Measurements from ENCODE around the gene SIM1.
"Not testable (repeated sequence)": the region's sequence is repeated elsewhere in the genome, so short reads cannot be mapped to it uniquely, and the experiment has no call there.

The SIM1 gene

GRCh38 chr6:100426744-100427338 lies 37.9 kb downstream of the SIM1 start:
- no peak for DNase-seq (ENCODE audit: low read depth)

DNA sequence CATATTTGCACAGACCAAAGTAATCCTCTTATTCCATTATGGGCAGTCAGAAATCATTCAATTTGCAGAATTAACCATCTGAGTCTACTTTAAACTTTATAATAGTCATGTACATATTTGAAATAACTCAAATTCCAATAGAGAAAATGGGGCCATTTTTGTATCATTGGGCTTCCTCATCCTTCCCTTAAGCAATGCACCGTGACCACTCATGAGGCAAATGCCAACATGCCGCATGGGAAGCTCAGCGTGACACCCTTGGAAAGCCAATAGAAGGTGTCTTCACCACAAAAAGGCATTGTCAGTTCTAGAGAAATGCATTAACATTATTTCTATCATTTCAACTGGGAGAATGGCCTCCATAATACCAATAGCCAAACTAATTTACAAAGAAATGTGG lies 38.5 kb downstream of the SIM1 start:
- no peak for DNase-seq (ENCODE audit: low read depth)

GRCh38 chr6:100420711-100421110 lies 44.0 kb downstream of the SIM1 start:
- no peak for DNase-seq (ENCODE audit: low read depth)

DNA sequence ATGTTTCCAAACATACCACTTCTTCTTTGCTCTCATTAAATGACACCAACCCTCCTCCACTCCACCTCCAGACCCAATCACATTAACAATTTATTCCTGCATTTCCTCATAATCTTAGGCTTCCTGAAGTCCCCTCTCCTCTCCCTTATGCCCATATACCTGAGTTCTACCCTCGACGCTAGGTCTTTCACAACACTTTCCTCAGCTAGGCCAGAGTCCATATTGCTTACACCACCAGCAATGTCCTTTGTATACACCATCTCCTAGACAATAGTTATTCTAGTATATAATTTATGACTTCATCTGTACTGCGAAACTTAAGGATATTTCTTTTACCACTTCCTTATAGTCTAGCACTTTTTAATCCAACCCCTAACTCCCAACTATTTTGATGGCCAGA lies 47.7 kb downstream of the SIM1 start:
- DNase-seq (ENCODE audit: low read depth), result no peak

DNA sequence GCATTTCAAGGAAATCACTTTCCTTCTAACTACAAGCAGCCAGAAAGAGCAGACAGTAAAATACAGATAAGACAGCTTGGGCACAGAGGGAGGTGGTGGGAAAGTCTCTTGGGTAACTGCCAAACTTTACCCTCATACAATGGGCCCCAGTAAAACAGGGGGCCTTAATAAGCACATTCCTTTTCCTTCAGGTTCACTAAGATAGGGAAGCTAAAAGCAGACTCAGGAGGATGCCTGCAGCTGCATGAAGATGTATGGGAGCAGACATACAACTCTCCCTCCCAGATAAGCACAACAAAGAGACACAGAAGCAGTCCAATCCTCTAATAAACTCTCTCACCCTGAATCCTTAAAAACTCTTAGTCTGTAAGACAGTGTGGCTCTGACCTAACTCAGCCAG lies 49.0 kb downstream of the SIM1 start:
- DNase-seq (ENCODE audit: low read depth), result no peak

DNA sequence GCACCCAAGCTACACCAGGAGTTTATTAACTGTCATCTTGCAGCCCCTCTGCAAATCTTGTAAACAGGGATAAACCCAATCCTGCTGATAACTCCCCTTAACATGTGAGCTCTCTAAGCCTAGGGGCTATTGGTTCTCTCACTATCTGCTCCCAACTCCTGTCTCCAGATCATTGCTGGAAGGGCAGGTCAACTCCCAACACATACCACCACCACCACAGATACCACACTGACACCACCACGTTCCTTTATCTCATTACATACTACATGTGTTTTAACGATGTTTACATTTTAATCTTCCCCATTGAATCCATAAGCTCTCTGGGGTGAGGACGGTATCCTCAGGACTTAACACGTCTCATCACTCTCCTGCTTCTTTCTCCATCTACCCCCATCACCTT lies 51.8 kb downstream of the SIM1 start:
- DNase-seq (ENCODE audit: low read depth), result no peak

DNA sequence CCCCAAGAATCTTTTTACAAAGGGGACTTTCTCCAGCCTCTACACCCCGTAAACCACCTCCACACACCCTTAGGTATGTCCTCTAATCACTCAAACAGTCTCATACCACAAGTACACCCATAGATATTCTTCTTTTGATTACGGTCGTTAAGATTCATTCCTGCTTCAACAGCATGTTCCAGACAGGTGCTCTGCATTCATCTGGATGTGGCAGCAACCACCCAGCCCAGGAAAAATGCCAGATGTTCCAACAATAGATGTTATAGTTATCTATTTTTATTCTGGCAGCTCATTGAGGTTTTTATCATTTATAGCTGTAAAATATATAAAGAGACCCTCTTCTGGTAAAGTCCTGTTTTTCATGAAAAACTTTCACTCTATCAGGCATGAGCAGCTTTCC lies 60.7 kb downstream of the SIM1 start:
- no peak for DNase-seq (ENCODE audit: low read depth)

GRCh38 chr6:100393493-100393892 lies 71.2 kb downstream of the SIM1 start:
- DNase-seq (ENCODE audit: low read depth), result no peak

DNA sequence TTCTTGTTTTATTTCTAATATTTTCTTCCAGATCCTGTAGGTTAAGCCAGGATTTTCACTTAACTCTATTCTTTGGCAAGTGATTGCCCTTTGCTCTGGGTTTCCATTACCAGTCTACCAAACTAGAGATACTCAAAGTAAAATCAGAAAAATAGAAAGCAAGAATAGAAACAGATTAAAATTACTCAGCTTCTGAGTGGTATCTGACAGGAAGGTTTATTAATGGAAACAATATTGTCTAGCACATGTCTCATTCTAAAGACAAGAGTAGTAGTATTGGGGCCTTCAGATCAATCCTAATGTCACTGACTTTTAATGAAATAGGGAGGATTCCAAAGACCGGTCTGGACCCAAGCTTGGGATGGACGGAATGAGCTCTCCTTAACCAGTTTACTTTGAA lies 72.3 kb downstream of the SIM1 start:
- no peak for DNase-seq (ENCODE audit: low read depth)

DNA sequence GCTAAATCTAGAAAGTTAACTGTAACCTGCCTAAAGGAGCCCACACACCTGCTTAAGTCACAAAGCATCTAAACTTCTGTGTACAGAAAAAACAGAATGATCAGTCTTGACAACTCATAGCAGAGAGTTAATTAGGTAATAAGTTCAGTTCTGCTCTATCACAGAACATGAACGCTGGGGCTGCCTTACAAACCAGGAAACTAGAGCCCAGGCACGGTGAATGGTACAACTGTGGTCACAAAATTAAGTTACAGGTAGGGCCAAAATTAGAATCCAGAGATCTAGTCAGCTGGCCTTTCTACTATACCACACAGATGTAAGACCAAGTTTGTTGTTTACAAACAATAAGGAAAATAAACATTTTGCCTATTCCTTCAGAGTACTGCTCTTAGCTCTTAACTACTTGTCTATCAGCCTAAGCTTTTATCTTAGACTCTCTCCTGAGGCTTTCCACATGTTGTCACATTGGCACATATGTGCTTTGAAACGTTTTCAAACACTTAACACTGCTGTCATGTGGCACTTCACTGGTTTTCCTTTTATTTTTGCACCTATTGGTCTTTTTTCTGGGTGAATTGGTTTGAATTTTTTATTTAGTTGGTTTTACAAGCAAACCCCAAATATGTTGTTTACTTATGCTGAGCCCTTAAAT lies 75.7 kb downstream of the SIM1 start:
- no peak for DNase-seq (ENCODE audit: low read depth)

GRCh38 chr6:100382767-100383195 lies 81.9 kb downstream of the SIM1 start:
- DNase-seq (ENCODE audit: low read depth), result no peak

GRCh38 chr6:100382031-100382430 lies 82.7 kb downstream of the SIM1 start:
- DNase-seq (ENCODE audit: low read depth), result no peak

DNA sequence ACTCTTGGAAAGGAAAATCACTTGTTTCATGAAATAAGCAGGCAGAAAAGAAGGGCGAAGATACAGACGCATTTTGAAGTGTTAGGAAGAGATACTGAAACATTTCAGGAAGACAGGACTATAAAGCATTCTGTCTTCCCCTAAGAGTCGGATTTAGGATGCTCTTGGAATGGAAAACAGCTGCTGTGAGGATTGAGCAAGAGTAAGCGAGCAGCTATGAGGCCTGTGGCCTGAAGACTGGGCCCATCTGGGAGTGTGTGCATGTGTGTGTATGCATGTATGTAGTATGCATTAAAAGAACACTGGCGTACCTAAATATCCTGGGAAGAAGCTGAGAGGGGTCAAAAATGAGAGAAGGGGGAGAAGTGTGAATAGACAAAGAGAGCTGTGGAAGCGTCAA lies 83.6 kb downstream of the SIM1 start:
- peak; percentile 9 for DNase-seq (ENCODE audit: low read depth)

- DNase-seq (ENCODE audit: low read depth), result peak; percentile 9
Measured at GRCh38 chr6:100379386-100379785, 85.3 kb downstream of the SIM1 start.

GRCh38 chr6:100378576-100378975 lies 86.1 kb downstream of the SIM1 start:
- no peak for DNase-seq (ENCODE audit: low read depth)

- no peak for DNase-seq (ENCODE audit: low read depth)
Measured at GRCh38 chr6:100376103-100376502, 88.6 kb downstream of the SIM1 start.

DNA sequence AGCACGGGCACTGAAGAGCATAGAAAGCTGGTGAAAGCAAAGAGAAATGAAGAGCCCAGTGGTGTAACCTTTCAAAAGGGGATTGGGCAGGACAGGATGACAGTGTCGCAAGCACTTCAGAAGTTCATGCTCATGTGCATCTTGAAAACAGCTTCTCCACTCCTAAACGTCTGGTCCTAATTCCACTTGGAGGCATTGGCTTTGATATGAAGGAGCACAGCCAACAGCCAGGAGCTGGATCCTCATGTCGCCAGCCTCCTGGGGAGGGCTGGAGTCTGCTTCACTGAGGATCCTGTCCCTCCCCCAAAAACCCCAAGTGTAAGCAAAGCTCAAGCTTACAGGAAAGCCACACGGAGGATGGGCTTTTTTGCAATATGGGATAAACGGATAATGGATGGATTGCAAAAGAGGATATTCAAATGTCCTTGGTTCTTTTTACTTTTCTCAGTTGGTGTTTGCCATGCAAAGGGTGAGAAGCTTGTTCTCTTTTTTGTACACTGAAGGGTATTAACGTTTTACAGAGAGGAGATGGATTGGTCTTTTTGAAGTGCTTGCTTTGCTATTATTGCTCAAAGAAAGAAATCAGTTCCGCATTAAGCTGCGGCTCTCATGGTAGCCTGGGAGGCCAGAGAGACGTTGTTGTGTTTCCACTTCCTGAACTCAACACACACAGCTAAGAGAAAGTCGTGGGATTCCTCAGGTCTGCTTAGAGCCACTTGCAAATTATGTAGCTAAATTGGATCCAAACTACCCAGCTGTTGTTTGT lies 92.2 kb downstream of the SIM1 start:
- DNase-seq (ENCODE audit: low read depth), result peak; percentile 8

DNA sequence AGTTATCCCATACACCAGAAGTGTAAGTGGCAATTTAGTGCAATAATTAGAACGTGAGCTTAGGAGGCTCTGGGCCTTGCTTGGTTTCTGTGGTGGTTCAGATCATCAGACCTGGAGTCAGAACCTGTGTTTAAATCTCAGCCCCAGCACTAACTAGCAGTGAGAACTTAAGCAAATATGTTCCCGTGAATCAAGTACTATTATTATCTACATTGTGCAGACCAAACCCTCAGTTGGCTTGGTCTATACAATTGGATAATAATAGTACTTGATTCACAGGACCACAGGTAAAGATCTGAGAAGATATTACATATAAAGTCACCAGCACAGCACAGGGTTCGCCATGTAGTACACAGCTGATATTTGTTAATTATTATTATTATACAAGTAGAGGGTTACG lies 93.1 kb downstream of the SIM1 start:
- no peak for DNase-seq (ENCODE audit: low read depth)

DNA sequence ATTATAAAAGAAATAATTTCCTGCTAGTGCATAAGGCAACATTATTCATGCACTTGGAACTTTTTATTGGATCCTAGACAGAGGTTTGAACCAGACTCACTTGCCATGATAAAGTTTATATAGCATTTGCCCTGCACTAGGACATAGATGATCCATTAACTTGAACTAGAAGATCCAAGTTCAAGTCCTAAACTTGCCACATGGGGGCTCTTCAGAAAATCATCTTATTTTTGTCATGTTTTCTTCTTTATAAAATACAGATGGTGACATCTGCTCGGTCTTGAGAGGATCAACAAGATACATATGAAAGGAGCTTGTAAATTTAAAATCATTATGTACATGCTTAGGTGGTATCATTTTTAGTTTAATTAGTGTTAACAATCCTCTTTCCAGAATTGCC lies 94.5 kb downstream of the SIM1 start:
- peak; percentile 12 for DNase-seq (ENCODE audit: low read depth)

GRCh38 chr6:100366419-100366818 lies 98.3 kb downstream of the SIM1 start:
- peak; percentile 77 for DNase-seq (ENCODE audit: low read depth)

- no peak for DNase-seq (ENCODE audit: low read depth)
Measured at GRCh38 chr6:100363651-100364050, 101.1 kb downstream of the SIM1 start.

GRCh38 chr6:100354736-100355641 lies 109.7 kb downstream of the SIM1 start:
- not testable (repeated sequence) for DNase-seq (ENCODE audit: low read depth)

Data from iris pigment epithelial cell (primary cell).